D341Med (cell line): ENCODE measurements around the gene EIF2A.
"Not testable (repeated sequence)": the region's sequence is repeated elsewhere in the genome, so short reads cannot be mapped to it uniquely, and the experiment has no call there.

Experiments
- DNase-seq: peaks from one replicate; pipeline ENCODE4 v3.0.0; 2012; ENCODE audit warnings: low spot score

The EIF2A gene

DNA sequence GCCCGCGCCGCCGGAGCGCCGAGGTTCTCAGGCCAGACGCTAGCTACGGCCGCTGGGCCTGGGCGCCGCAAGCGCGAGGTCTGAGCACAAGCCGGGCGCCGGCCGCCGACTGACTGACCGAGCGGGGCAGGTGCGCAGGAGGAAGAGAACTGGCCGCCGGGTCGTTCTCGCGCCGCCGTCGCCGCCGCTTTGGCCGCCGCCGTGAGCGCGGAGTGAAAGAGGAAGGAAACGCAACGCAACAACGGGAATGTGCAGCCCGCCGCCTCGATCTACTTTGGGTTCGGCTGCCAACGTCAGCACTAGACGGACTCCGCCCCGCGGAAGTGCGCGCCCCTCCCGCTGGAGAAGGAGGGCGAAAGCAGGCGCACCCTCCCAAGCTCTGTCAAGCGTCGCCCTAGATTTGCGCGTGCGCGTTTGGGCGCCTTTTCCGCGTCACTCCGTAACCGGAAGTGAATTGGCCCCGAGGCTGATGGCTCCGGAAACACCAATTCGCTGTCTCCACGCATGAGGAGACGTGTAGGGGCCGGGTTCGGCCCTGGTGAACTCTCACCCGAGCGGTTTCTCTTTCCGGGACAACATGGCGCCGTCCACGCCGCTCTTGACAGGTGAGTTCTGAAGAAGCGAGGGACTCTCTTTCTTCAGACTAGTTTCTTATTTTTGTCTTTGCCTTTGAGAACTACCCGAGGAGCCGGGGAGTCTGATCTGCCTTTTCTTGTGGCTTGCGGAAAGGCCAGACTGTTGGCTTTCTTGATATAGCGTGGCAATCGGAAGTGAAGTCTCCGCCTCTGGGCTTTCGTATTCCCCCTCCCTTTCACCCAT, at the start of gene EIF2A, which contains the start of gene SERP1:
EIF2A (plus strand) TSS at position 562 of the 819 bp plus-strand sequence; CDS start at position 578, 16 bp downstream.
SERP1 (minus strand) TSS at position 271 of the 819 bp plus-strand sequence. CDS start 361 bp downstream, outside the sequence.
- DNase-seq, result peak; percentile 95

DNA sequence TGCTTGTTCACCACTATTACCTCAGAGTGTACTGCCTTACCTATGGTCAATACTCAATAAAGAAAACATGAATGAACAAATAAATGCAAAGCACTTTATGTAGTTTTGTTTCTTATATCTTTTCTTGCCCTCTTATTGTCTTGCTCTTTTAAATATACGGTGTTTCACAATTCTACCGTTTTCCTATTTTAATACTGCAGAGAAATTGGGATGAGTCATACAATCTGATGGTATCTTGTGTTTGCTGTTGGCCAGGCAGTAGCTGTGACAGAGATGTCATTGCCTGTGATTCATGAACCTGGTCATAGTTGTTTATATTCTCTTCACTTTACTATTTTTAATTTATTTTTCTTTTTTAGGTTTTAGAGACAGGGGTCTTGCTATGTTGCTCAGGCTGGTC, 48.6 kb upstream of the EIF2A start:
- no peak for DNase-seq

DNA sequence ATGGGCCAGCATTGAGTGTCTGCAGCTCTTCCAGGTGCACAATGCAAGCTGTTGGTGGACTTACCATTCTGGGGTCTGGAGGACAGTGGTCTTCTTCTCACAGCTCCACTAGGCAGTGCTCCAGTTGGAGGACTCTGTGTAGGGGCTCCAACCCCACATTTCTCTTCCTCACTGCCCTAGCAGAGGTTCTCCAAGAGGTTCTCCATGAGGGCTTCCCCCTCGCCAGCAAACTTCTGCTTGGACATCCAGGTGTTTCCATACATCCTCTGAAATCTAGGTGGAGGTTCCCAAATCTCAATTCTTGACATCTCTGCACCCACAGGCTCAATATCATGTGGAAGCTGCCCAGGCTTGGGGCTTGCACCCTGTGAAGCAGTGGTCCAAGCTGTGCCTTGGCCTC, 45.6 kb upstream of the EIF2A start:
- not testable (repeated sequence) for DNase-seq

DNA sequence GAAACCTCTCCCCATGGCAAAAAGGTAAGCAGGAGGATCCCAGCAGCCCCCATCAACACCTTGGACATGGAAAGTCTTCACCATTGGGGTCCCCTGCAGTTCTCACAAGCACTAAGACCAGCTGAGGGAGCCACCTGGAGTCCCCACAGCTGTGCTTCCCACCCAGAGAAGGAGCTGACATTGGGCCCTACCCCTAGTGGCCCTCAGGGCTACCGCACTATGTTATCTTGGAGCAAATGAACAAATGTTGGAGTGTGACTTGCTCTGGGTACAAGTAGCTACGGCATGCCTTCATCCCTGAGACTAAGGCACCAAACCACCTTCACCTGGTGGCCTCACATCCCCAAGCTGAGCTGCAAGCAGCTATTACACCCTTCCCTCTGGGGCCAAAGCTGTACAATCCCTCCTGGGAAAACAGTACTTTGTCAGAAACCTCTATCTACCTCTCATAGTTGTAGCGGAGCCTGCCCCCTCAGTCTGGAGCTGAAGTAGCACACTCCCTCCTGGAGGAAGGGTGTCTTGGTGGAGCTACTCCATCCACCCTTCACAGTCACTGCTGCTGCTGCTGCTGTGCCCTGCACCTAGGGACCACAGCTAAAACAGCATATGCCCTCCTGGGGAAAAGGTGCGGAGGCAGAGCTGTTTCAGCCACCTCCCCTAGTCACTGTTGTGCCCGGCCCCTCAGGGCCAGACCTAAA, 43.0 kb upstream of the EIF2A start:
- no peak for DNase-seq

DNA sequence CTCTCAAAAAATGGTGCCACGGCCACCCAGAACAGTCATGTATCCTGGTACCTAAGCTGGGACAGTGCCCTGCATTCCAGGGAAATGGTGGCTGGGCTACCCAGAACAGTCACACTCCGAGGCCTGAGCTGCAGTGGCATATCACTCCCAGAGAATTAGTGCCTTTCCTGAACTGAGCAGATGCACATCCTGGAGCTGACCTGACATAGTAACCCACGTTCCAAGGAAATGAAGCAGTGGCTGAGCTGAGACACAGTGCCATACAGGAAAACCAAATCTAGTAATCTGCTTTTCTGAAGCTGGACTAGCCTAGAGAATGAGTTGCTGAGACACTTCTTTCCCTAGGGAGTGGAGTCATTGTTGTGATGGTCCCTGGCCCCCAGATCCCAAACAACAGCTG, 42.1 kb upstream of the EIF2A start:
- DNase-seq, result no peak

DNA sequence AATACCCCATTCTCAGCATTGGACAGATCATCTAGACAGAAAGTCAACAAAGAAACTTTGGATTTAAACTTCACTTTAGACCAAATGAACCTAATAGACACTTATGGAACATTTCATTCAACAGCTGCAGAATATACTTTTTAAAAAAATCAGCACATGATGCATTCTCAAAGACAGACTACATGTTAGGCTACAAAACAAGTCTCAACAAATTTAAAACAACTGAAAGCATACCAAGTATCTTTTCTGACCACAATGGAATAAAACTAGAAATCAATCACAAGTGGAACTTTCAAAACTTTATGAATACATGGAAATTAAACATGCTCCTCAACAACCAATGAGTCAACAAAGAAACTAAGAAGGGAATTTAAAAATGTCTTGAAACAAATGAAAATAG, 38.2 kb upstream of the EIF2A start:
- DNase-seq, result no peak

DNA sequence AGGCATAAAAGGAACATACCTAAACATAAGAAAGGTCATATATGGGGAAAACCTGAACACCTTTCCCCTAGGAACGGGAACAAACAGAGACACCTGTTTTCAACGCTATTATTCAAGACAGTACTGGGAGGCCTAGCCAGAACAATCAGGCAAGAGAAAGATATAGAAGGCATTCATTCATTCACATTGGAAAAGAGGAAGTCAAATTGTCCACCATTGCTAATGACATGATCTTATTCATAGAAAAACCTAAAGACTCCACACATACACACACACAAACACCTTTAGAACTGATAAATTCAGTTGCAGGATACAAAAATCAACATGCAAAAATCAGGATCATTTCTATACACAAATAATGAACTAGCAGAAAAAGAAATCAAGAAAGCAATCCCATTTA, 36.8 kb upstream of the EIF2A start:
- no peak for DNase-seq

DNA sequence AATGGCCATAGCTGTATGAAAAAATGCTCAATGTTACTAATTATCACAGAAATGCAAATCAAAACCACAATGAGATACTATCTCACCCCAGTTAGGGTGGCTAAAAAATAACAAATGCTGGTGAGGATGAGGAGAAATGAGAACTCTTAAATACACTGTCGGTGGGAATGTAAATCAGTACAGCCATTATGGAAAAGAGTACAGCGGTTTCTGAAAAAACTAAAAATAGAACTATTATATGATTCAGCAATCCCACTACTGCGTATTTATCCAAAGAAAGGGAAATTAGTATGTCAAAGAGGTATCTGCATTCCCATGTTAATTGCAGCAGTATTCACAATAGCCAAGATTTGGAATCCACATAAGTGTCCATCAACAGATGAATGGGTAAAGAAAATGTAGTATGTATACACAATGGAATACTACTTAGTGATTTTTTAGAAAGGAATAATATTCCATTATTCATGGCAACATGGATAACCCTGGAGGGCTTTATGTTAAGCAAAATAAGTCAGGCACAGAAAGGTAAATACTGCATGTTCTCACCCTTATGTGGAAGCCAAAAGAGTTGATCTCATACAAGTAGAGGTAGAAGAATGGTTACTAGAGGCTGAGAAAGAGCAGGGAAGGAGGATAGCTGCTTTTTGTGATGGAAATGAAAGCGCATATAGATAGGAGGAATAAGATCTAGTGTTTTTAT, 35.3 kb upstream of the EIF2A start:
- no peak for DNase-seq

DNA sequence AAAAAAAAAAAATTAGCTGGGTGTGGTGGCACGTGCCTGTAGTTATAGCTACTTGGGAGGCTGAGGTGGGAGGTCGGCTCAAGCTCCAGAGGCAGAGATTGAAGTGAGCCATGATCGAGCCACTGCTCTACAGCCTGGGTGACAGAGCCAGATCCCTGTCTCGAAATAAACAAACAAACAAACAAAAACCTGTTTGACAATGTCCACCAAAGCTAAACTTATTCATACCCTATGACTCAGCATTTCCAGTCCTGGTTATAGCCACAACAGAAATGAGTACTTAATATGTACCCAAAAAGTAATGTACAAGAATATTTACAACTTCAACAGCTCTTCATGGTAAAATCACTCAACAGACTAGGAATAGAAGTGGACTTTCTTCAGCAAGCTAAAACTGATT, 31.4 kb upstream of the EIF2A start:
- DNase-seq, result no peak

DNA sequence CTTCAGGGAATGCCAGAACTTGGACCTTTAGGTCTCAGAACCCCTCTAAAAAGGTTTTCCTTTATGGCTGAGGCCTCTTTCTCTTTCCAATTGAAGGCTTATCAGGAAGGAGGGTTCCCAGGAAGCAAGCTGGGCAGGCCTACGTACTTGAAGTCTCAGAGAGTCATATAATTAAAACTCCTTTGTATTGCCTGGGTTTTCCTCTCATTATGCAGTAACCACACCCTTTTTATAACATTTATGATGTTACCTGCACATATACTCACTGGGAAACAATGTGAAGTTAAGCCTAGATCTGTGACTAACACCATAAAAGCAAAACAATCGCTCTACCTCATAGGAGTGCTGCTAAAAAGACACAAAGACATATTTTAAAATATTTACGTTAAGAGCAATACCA, 27.6 kb upstream of the EIF2A start:
- DNase-seq, result no peak

DNA sequence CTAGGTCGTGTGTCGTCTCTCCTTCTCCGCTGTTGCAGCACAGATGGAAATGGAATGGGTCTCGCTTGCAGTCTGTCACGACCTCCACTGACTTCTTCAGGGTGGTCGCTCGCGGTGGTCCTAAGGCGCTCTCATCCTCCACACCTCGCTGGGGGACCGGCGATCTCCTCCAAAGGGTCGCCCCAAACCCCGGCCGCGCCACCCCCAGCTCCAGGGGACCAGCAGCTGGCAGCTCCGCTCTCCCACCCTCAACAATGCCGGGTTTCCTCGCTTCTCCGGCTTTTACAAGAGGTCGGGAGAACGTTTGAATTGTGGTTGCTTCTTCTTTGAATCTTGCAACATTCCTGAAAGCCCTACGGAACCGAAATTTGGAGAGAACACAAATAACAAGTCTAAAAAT, 26.2 kb upstream of the EIF2A start:
- DNase-seq, result no peak

DNA sequence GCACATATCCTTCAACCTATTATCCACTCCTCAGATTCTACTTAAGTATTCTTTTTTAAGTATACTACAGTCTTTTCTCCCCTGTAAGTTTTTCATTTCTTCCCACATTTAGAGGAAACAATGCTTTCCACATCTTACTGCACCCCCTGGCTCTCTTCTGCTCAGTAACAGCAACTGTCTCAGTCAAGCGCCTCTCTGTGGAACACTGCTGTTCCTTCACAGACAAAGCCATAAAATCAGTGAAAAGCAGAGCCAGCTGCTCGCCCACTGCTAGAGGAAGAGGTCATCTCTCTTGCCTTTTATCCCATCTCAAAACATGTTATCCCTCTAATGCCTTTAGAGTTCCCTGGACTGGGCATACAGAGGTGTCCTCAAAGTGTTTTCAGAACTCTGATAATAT, 25.1 kb upstream of the EIF2A start:
- no peak for DNase-seq

DNA sequence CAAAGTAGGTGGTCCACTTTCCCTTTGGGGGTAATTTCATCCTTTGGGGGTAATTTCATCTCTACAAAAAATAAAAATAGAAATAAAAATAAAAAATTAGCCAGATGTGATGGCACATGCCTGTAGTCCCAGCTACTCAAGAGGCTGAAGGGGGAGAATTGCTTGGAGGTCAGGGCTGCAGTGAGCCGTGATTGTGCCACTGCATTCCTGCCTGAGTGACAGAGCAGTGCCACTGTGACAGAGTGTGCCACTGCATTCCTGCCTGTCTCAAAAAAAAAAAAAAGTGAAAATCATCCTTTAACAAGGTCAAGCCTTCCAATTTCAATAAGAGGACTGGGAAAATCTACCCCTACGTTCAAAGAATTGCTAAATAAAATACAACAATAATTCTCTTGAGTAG, 23.0 kb upstream of the EIF2A start:
- DNase-seq, result no peak

DNA sequence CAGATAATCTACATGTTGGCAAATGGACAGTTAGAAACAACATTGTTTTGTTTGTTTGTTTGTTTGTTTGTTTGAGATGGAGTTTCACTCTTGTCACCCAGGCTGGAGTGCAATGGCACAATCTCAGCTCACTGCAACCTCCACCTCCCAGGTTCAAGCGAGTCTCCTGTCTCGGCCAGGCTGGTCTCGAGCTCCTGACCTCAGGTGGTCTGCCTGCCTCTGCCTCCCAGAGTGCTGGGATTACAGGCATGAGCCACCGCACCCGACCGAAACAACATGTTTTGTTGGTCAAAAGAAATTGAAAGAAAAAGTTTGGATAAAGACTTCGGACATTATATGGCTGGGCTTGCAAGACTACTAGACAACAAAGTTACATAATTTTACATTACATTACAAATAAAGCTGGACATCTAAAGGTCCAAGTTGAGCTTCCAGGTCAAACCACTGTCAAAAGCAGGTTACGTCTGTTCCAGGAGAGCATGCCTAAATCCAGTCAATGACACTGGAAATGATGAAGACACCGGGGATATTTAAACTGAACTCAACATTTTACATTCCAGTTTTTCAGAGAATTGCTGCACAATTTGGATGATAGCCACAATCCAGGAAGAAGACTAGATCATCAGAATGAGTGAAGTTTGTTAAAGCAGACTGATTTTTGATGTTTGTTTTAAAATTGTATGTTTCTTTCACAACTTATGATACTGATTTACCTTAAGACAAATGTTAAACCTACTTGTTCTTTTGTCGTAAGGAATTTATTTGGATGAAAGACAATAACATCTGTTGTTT, 18.9 kb upstream of the EIF2A start:
- no peak for DNase-seq

DNA sequence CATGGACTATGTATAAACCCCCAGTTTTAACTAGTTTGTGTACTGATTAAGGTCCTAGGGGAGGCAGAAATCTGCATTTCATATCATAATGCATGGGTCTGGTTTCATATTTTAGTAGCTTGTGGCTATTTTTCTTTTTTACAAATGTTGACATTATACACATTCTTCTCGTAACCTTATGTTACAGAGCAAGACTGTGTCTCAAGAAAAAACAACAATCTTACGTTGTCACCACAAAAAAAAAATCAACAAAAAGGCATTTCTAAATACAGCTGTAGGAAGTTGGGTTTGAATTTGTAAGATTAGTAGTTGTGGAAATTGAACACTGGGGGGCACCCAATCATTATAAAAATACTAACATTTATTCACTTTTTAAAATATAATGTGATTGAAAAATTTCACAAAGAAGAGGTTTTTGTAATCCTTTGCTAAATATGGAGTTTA, 18.2 kb upstream of the EIF2A start:
- DNase-seq, result no peak

DNA sequence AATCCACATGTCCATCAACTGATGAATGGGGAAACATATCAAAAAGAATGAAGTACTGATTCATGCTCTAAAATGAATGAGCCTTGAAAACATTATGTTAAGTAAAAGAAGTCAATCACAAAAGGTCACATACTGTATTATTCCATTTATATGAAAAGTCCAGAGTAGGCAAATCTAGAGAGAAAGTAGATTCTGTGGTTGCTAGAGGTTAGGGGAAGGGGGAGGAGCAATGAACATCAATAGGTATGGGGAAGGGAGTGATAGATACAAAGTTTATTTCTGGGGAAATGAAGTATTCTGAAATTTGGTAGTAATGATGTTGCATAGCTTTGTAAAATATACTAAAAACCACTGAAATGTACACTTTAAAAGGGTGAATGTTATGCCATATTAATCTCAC, 14.8 kb upstream of the EIF2A start:
- no peak for DNase-seq

DNA sequence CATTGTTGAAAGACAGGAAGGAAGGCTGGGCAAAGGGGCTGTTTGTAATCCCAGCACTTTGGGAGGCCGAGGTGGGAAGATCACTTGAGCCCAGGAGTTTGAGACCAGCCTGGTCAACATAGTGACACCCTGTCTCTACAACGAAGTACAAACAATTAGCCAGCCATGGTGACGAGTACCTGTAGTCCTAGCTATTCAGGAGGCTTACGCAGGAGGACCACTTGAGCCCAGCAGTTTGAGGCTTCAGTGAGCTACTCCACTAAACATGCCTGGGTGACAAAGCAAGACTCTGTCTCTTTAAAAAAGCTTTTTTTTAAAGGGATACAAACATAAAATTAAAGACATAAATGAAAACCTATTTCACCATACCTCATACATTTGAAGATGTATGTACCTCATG, 11.4 kb upstream of the EIF2A start:
- DNase-seq, result no peak

DNA sequence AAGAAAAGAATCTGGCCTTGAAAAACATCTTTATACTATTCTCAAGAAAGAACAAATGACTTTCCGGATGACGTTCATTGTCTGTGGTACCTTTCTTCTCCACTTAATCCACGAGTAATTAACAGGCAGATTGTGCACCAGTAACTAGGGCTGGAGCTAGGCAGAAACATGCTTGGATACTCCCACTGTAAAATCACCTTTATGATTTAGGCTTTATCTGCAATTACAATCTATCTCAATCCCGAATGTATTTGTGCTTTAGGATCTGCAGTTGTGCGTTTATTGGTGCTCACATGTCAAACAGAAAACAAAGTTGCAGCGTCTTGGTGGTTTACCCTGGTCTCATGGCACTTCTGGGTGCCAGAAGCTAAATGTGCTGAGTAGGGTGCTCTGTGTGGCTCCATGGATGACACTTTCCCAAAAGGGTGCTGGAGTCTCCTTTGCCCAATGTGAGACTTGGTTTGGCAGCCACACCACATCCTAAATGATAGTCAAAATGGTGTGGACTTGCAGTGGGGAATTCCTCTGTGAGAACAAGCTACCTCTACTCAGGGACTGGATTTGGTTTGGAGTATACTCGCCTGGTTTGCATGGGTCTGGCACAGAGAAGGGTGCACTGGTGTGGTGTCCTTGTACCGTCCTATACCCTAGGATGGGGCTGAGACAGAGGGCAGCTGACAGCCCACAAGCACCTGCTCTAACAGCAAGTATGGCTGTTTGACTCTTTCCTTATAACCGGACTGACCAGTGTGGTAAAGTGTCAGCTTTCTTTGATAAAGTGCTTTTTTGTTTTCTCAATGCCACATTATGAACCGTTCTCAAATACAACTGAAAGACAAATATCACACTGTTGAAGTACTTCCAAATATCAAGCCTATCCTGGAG, 8.0 kb upstream of the EIF2A start:
- DNase-seq, result no peak

DNA sequence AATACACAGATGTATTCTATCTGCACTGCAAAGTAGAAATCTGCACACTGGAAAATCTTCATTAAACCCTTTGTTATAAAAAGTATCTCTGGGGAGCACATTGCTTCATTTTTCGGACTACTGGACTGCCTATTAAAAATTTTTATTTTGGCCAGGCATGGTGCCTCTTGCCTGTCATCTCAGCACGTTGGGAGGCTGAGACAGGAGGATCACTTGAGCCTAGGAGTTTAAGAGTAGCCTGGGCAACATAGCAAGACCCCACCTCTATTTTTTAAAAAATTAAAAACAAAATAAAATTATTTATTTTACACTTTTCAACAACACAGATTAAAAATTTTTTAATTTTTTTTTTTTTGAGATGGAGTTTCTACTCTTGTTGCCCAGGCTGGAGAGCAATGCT, 6.3 kb upstream of the EIF2A start:
- no peak for DNase-seq

DNA sequence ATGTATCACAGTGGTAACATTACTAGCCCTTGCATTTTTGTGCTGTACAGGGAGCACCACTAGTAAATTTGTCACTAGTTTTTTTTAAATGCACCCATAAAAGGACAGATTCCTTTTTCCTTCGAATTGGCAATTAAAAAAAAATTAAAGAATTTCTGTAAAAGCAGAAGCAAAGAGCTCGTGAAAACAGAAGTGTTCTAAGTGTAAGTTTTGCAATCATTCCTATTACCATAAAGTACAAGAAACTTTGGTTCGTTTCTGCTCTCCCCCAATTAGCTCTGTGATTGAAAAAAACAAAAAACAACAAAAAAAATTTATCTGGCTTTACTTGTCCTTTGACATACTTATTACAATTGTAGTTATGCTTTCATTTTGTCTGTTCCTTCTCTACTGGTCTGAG, 5.6 kb upstream of the EIF2A start:
- DNase-seq, result no peak

DNA sequence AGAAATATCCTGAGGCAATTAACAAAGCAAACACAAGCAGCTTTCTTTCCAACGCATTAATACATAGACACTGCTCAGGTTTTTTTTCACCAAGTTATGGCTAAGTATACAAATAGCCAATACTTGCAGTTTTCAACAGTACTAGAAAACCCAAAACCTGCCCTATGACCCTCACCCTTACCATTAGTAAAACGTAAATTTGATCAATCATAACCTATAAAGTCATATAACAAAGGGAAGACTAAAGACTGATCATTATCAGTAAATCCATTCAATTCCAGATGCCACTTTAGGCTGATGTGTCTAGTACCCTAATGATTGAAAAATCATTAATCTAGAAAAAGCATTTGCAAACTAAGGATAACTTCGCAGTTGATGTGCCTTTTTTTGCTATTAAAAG, 3.5 kb upstream of the EIF2A start:
- no peak for DNase-seq
